Stomach (tissue), 9 donors: ENCODE data around the gene CALML4. TPM values are rescaled to one million over a fixed set of nuclear protein-coding genes. Genes with fewer than 3 reads are reported as not detected.

Experiments
- DNase-seq, 2 donors: peaks; one replicate each; pipeline versions ENCODE4 v3.0.0 to v3.0.0-alpha.2; 2013 to 2019
- H3K27ac ChIP-seq, 5 donors: fragments of 200-600 bp in 4 of 5; sonication (generic) in 4 of 5; one replicate each; pipeline ENCODE4 v1.5.1; 2013 to 2019; ENCODE audit warnings: mild to moderate bottlenecking in 1 of 5, moderate library complexity in 1 of 5
- H3K27me3 ChIP-seq, 3 donors: fragments of 200-600 bp; sonication (generic); one replicate each; pipeline ENCODE4 v1.5.1; 2017 to 2019; ENCODE audit warnings: mixed run types in 1 of 3
- H3K36me3 ChIP-seq, 4 donors: fragments of 200-600 bp; sonication (generic); 1 replicate in 3 of 4; 2 replicates in 1 of 4; pipeline ENCODE4 v1.5.1; 2016 to 2019
- H3K4me1 ChIP-seq, 4 donors: fragments of 200-600 bp; sonication (generic); one replicate each; pipeline ENCODE4 v1.5.1; 2016 to 2019
- H3K4me3 ChIP-seq, 4 donors: fragments of 200-600 bp; sonication (generic) in 3 of 4; one replicate each; pipeline ENCODE4 v1.5.1; 2016 to 2019; ENCODE audit warnings: mild to moderate bottlenecking in 1 of 4
- H3K9me3 ChIP-seq, 4 donors: fragments of 200-600 bp; sonication (generic); one replicate each; pipeline ENCODE4 v1.5.1; 2016 to 2019
- CTCF ChIP-seq, 7 experiments: fragments of 450-650 bp in 4 of 7; fragments of 200-600 bp in 3 of 7; sonication (generic) in 3 of 7; IDR thresholded peaks; one replicate each; pipeline ENCODE4 v1.5.1; 2016 to 2019; ENCODE audit warnings: antibody characterized with exemption in 7 of 7, control low read depth in 2 of 7, mild to moderate bottlenecking in 1 of 7
- EP300 ChIP-seq: sonication (generic); formaldehyde crosslinking; IDR thresholded peaks from one replicate; pipeline ENCODE4 v1.6.1; 2017; ENCODE audit warnings: antibody characterized with exemption
- POLR2A ChIP-seq, 4 donors: fragments of 450-650 bp; IDR thresholded peaks; one replicate each; pipeline ENCODE4 v1.6.1; 2016; ENCODE audit warnings: antibody characterized with exemption in 4 of 4, control low read depth in 2 of 4, mild to moderate bottlenecking in 1 of 4, moderate library complexity in 1 of 4
- POLR2AphosphoS5 ChIP-seq, 3 donors: sonication (generic); formaldehyde crosslinking; IDR thresholded peaks; one replicate each; pipeline ENCODE4 v1.6.1; 2016; ENCODE audit warnings: antibody characterized with exemption in 3 of 3
- WGBS, 5 donors: extraction: QIAGEN DNeasy Blood & Tissue Kit in 3 of 5; methylation state at CpG; one replicate each; pipeline versions ENCODE4 v1.1.5 to v1.1.7; 2013 to 2018; 5-methylcytosine and 5-hydroxymethylcytosine counted together
- intact Hi-C: fragments of 100-400 bp; cut with DNase I; formaldehyde crosslinking; loops from one replicate; pipeline ENCODE4 v1.15.1; 2023; ENCODE audit warnings: low total_unique reads
- polyA plus RNA-seq, 3 donors: library from polyadenylated mRNA; stranded (reverse); fragments of 200-250 nt; gene quantifications; one replicate each; pipeline ENCODE4 v1.2.3, GENCODE V29; 2013
- total RNA-seq, 5 donors: library from RNA; depleted of rRNA; stranded (reverse); fragments of >200 nt; gene quantifications; one replicate each; pipeline versions ENCODE4 v1.1.0 to v1.2.3, GENCODE V29; 2014 to 2016
- donor health status: healthy with polysubstance abuse.
- donor health status: Bipolar disorder and iron deficiency.
- donor health status: healthy.

The CALML4 gene
- total and polyA plus RNA-seq, 8 donors: 7.6 to 24.3 (median 13.3) TPM

GRCh38 chr15:68152342-68152741 is 52.8 kb downstream of the CALML4 start:
- no peak overlapping the region for H3K27ac ChIP-seq
- TF ChIP-seq CTCF (IDR thresholded peaks at IDR 0.05): no peak
- no peak for TF ChIP-seq EP300
- TF ChIP-seq POLR2A (IDR thresholded peaks at IDR 0.05): no peak
- no peak for TF ChIP-seq POLR2AphosphoS5 (IDR thresholded peaks at IDR 0.05)
- intact Hi-C loops: no loop called here
- H3K4me3 ChIP-seq: no peak overlapping the region
- H3K27me3 ChIP-seq: no peaks in the 10 kb centered on the region
- peaks cover 0 to 39% (median 13%) of the 10 kb centered on the region in 4 donors for H3K4me1 ChIP-seq
- WGBS, 5 donors: 96 to 99% (median 96%) methylated on average over 2 of the region's 2 CpGs
- no peak for DNase-seq
- H3K36me3 ChIP-seq: peaks cover 8 to 51% (median 35%) of the 10 kb centered on the region in 4 donors
- H3K9me3 ChIP-seq: no peaks in the 10 kb centered on the region

DNA sequence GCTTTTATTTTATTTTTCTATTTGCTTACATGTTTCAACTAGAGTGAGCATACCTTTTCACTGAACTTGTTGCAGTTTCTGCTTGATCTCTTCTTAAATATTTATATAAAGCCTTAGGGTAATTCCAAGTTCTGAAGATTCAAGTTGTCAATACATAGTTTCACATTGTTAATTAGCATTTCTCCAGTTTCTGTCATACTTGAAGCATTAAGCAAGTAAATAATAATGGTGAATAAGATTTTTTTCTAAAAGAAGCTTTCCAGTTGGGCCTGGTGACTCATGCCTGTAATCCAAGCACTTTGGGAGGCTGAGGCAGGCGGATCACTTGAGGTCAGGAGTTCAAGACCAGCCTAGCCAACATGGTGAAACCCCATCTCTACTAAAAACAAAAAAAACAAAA is 53.9 kb downstream of the CALML4 start:
- intact Hi-C loops: no loop called here

GRCh38 chr15:68150187-68150586 is 54.9 kb downstream of the CALML4 start:
- Histone ChIP-seq H3K27ac (no peak overlapping the region), H3K27me3 (no peaks in the 10 kb centered on the region), H3K4me3 (no peak overlapping the region), H3K4me1 (peaks cover 0 to 35% (median 12%) of the 10 kb centered on the region in 4 donors), H3K9me3 (no peaks in the 10 kb centered on the region), H3K36me3 (peaks cover 3 to 54% (median 38%) of the 10 kb centered on the region in 4 donors)
- WGBS, 5 donors: 70 to 93% (median 77%) methylated on average over 1 of the region's 1 CpG
- no peak for TF ChIP-seq CTCF (IDR thresholded peaks at IDR 0.05)
- no peak for TF ChIP-seq POLR2AphosphoS5 (IDR thresholded peaks at IDR 0.05)
- TF ChIP-seq EP300: no peak
- no peak for TF ChIP-seq POLR2A (IDR thresholded peaks at IDR 0.05)
- no peak for DNase-seq
- intact Hi-C loops: no loop called here

More for the DNA sequence above, 53.9 kb downstream of the CALML4 start:
- DNase-seq: no peak
- Histone ChIP-seq H3K27me3 (no peaks in the 10 kb centered on the region), H3K36me3 (peaks cover 6 to 52% (median 38%) of the 10 kb centered on the region in 4 donors), H3K27ac (no peak overlapping the region), H3K4me1 (peaks cover 0 to 39% (median 12%) of the 10 kb centered on the region in 4 donors), H3K4me3 (no peak overlapping the region), H3K9me3 (no peaks in the 10 kb centered on the region)
- no peak for TF ChIP-seq POLR2A (IDR thresholded peaks at IDR 0.05)
- no peak for TF ChIP-seq POLR2AphosphoS5 (IDR thresholded peaks at IDR 0.05)
- no peak for TF ChIP-seq EP300
- no peak for TF ChIP-seq CTCF (IDR thresholded peaks at IDR 0.05)
- 72 to 91% (median 77%) methylated on average over 1 of the region's 1 CpG for WGBS, 5 donors

- WGBS, 5 donors: 92 to 98% (median 97%) methylated on average over 1 of the region's 1 CpG
- intact Hi-C loops: no loop called here
- H3K4me1 ChIP-seq: peaks cover 0 to 27% (median 6%) of the 10 kb centered on the region in 4 donors
- no peak overlapping the region for H3K27ac ChIP-seq
- H3K27me3 ChIP-seq: no peaks in the 10 kb centered on the region
- H3K36me3 ChIP-seq: peaks cover 3 to 48% (median 35%) of the 10 kb centered on the region in 4 donors
- H3K4me3 ChIP-seq: no peak overlapping the region
- DNase-seq: no peak
- no peak for TF ChIP-seq EP300
- no peak for TF ChIP-seq POLR2AphosphoS5 (IDR thresholded peaks at IDR 0.05)
- no peak for TF ChIP-seq POLR2A (IDR thresholded peaks at IDR 0.05)
- no peak for TF ChIP-seq CTCF (IDR thresholded peaks at IDR 0.05)
- H3K9me3 ChIP-seq: no peaks in the 10 kb centered on the region
These were observed 56.1 kb downstream of the CALML4 start for GRCh38 chr15:68149059-68149458.
